ENCODE measurements around the gene PPY. TPM values are rescaled to one million over a fixed set of nuclear protein-coding genes. Genes with fewer than 3 reads are reported as not detected.
"Not testable (repeated sequence)": the region's sequence is repeated elsewhere in the genome, so short reads cannot be mapped to it uniquely, and the experiment has no call there.

Gene PPY
- total RNA-seq, 5 donors from 2014 or later (not counting 1 experiment from before 2014, with no cell fraction given): not detected

- CTCF ChIA-PET: no interaction called here
- ATAC-seq (replicated peaks in 1 of 4): no peak
Observed at GRCh38 chr17:43967251-43967875, 25.1 kb upstream of the PPY start.

GRCh38 chr17:43966276-43966675, 24.0 kb upstream of the PPY start:
- Mint-ChIP-seq H3K27me3 (peaks cover 0 to 20% of the 10 kb centered on the region in 2 donors), H3K36me3 (no peaks in the 10 kb centered on the region), H3K4me3 (no peak overlapping the region), H3K9me3 (no peaks in the 10 kb centered on the region), H3K27ac (no peak overlapping the region), H3K4me1 (no peaks in the 10 kb centered on the region)
- ATAC-seq (replicated peaks in 1 of 4): no peak
- Histone ChIP-seq H3K36me3 (ENCODE audit: control insufficient read depth in 2 of 2, extremely low read depth in 1 of 2, insufficient read depth in 1 of 2, low read length in 1 of 2) (no peaks in the 10 kb centered on the region), H3K4me3 (ENCODE audit: control insufficient read depth in 1 of 2, extremely low read depth in 1 of 2, low read length in 1 of 2) (no peak overlapping the region), H3K27ac (ENCODE audit: low read length) (no peak overlapping the region), H3K9me3 (no peaks in the 10 kb centered on the region), H3K4me1 (ENCODE audit: control insufficient read depth in 1 of 2, extremely low read depth in 1 of 2, insufficient read depth in 2 of 2, low read length in 2 of 2) (no peaks in the 10 kb centered on the region), H3K27me3 (replicated peaks in 1 of 2; ENCODE audit: control insufficient read depth in 2 of 2, extremely low read depth in 1 of 2, insufficient read depth in 2 of 2, low read length in 1 of 2) (peaks cover 0 to 8% of the 10 kb centered on the region in 2 experiments)
- no peak for DNase-seq
- ChIA-PET CTCF (no interaction called here), POLR2A (no interaction called here)
- WGBS (ENCODE audit: insufficient coverage): 83% methylated on average over 1 of the region's 3 CpGs

More at GRCh38 chr17:43967251-43967875, 25.1 kb upstream of the PPY start:
- POLR2A ChIA-PET: interaction anchor here in 1 of 2 donors (0.6 to 0.7 kb wide), 2 partner anchors 322 to 959 kb away, joined by 3 read pairs; no protein-coding TSS in a partner anchor
- Histone ChIP-seq H3K27ac (ENCODE audit: low read length) (no peak overlapping the region), H3K4me3 (ENCODE audit: control insufficient read depth in 1 of 2, extremely low read depth in 1 of 2, low read length in 1 of 2) (no peak overlapping the region), H3K4me1 (ENCODE audit: control insufficient read depth in 1 of 2, extremely low read depth in 1 of 2, insufficient read depth in 2 of 2, low read length in 2 of 2) (no peaks in the 10 kb centered on the region), H3K9me3 (no peaks in the 10 kb centered on the region), H3K27me3 (replicated peaks in 1 of 2; ENCODE audit: control insufficient read depth in 2 of 2, extremely low read depth in 1 of 2, insufficient read depth in 2 of 2, low read length in 1 of 2) (peaks cover 0 to 6% of the 10 kb centered on the region in 2 experiments), H3K36me3 (ENCODE audit: control insufficient read depth in 2 of 2, extremely low read depth in 1 of 2, insufficient read depth in 1 of 2, low read length in 1 of 2) (no peaks in the 10 kb centered on the region)
- no peaks in the 10 kb centered on the region for H3K9me3 Mint-ChIP-seq
- WGBS (ENCODE audit: insufficient coverage): 71% methylated on average over 5 of the region's 9 CpGs
- DNase-seq: no peak
- no peaks in the 10 kb centered on the region for H3K36me3 Mint-ChIP-seq
- H3K27me3 Mint-ChIP-seq: peaks cover 0 to 11% of the 10 kb centered on the region in 2 donors
- H3K4me1 Mint-ChIP-seq: peaks cover 0 to 6% (median 5%) of the 10 kb centered on the region in 3 donors
- H3K4me3 Mint-ChIP-seq: no peak overlapping the region
- H3K27ac Mint-ChIP-seq: no peak overlapping the region

GRCh38 chr17:43962479-43962878, 20.2 kb upstream of the PPY start:
- ATAC-seq (replicated peaks in 1 of 4): no peak
- DNase-seq: no peak
- H3K27me3 Mint-ChIP-seq: peaks cover 0 to 25% of the 10 kb centered on the region in 2 donors
- Histone ChIP-seq H3K9me3 (no peaks in the 10 kb centered on the region), H3K36me3 (ENCODE audit: control insufficient read depth in 2 of 2, extremely low read depth in 1 of 2, insufficient read depth in 1 of 2, low read length in 1 of 2) (no peaks in the 10 kb centered on the region), H3K27me3 (replicated peaks in 1 of 2; ENCODE audit: control insufficient read depth in 2 of 2, extremely low read depth in 1 of 2, insufficient read depth in 2 of 2, low read length in 1 of 2) (peaks cover 0 to 13% of the 10 kb centered on the region in 2 experiments), H3K27ac (ENCODE audit: low read length) (no peak overlapping the region), H3K4me1 (ENCODE audit: control insufficient read depth in 1 of 2, extremely low read depth in 1 of 2, insufficient read depth in 2 of 2, low read length in 2 of 2) (no peaks in the 10 kb centered on the region), H3K4me3 (ENCODE audit: control insufficient read depth in 1 of 2, extremely low read depth in 1 of 2, low read length in 1 of 2) (no peak overlapping the region)
- no peaks in the 10 kb centered on the region for H3K36me3 Mint-ChIP-seq
- H3K27ac Mint-ChIP-seq: no peak overlapping the region
- ChIA-PET POLR2A (no interaction called here), CTCF (no interaction called here)
- WGBS (ENCODE audit: insufficient coverage): 44% methylated on average over 5 of the region's 7 CpGs
- H3K4me1 Mint-ChIP-seq: no peaks in the 10 kb centered on the region
- no peaks in the 10 kb centered on the region for H3K9me3 Mint-ChIP-seq
- no peak overlapping the region for H3K4me3 Mint-ChIP-seq

GRCh38 chr17:43961954-43962353, 19.7 kb upstream of the PPY start:
- POLR2A ChIA-PET: no interaction called here
- CTCF ChIA-PET: interaction anchor here in 1 of 2 donors (1.4 kb wide), 1 partner anchor 18 kb away, joined by 5 read pairs; no protein-coding TSS in a partner anchor
- 100% methylated on average over 1 of the region's 2 CpGs for WGBS (ENCODE audit: insufficient coverage)
- H3K27me3 Mint-ChIP-seq: peaks cover 0 to 25% of the 10 kb centered on the region in 2 donors
- Histone ChIP-seq H3K27me3 (replicated peaks in 1 of 2; ENCODE audit: control insufficient read depth in 2 of 2, extremely low read depth in 1 of 2, insufficient read depth in 2 of 2, low read length in 1 of 2) (peaks cover 0 to 14% of the 10 kb centered on the region in 2 experiments), H3K36me3 (ENCODE audit: control insufficient read depth in 2 of 2, extremely low read depth in 1 of 2, insufficient read depth in 1 of 2, low read length in 1 of 2) (no peaks in the 10 kb centered on the region), H3K4me3 (ENCODE audit: control insufficient read depth in 1 of 2, extremely low read depth in 1 of 2, low read length in 1 of 2) (no peak overlapping the region), H3K9me3 (no peaks in the 10 kb centered on the region), H3K4me1 (ENCODE audit: control insufficient read depth in 1 of 2, extremely low read depth in 1 of 2, insufficient read depth in 2 of 2, low read length in 2 of 2) (no peaks in the 10 kb centered on the region), H3K27ac (ENCODE audit: low read length) (no peak overlapping the region)
- DNase-seq (no peak), ATAC-seq (replicated peaks in 1 of 4) (no peak)
- no peak overlapping the region for H3K27ac Mint-ChIP-seq
- H3K4me1 Mint-ChIP-seq: no peaks in the 10 kb centered on the region
- H3K9me3 Mint-ChIP-seq: no peaks in the 10 kb centered on the region
- no peaks in the 10 kb centered on the region for H3K36me3 Mint-ChIP-seq
- no peak overlapping the region for H3K4me3 Mint-ChIP-seq

- H3K9me3 Mint-ChIP-seq; H3K4me3 ChIP-seq (ENCODE audit: control insufficient read depth in 1 of 2, extremely low read depth in 1 of 2, low read length in 1 of 2); POLR2A ChIA-PET; ATAC-seq (replicated peaks in 1 of 4); H3K4me1 ChIP-seq (ENCODE audit: control insufficient read depth in 1 of 2, extremely low read depth in 1 of 2, insufficient read depth in 2 of 2, low read length in 2 of 2); H3K36me3 Mint-ChIP-seq; H3K4me3 Mint-ChIP-seq; DNase-seq; H3K9me3 ChIP-seq; H3K4me1 Mint-ChIP-seq; H3K36me3 ChIP-seq (ENCODE audit: control insufficient read depth in 2 of 2, extremely low read depth in 1 of 2, insufficient read depth in 1 of 2, low read length in 1 of 2); H3K27ac Mint-ChIP-seq; H3K27ac ChIP-seq (ENCODE audit: low read length): not testable (repeated sequence)
- H3K27me3 Mint-ChIP-seq: peaks cover 0 to 29% of the 10 kb centered on the region in 2 donors
- CTCF ChIA-PET: interaction anchor here (0.6 to 1.4 kb wide), 2 partner anchors 17 to 123 kb away, joined by 3 to 5 read pairs; no protein-coding TSS in a partner anchor
- 89% methylated on average over 3 of the region's 6 CpGs for WGBS (ENCODE audit: insufficient coverage)
- peaks cover 0 to 20% of the 10 kb centered on the region in 2 experiments for H3K27me3 ChIP-seq (replicated peaks in 1 of 2; ENCODE audit: control insufficient read depth in 2 of 2, extremely low read depth in 1 of 2, insufficient read depth in 2 of 2, low read length in 1 of 2)
Observed at GRCh38 chr17:43961292-43961691, 19.0 kb upstream of the PPY start.

GRCh38 chr17:43958748-43959352, 16.6 kb upstream of the PPY start:
- DNase-seq (no peak), ATAC-seq (replicated peaks in 1 of 4) (no peak)
- peaks cover 2 to 44% of the 10 kb centered on the region in 2 experiments for H3K27me3 ChIP-seq (replicated peaks in 1 of 2; ENCODE audit: control insufficient read depth in 2 of 2, extremely low read depth in 1 of 2, insufficient read depth in 2 of 2, low read length in 1 of 2)
- H3K36me3 ChIP-seq (ENCODE audit: control insufficient read depth in 2 of 2, extremely low read depth in 1 of 2, insufficient read depth in 1 of 2, low read length in 1 of 2): no peaks in the 10 kb centered on the region
- WGBS (ENCODE audit: insufficient coverage): no CpG with 5 or more reads among the region's 2 CpGs
- H3K27ac Mint-ChIP-seq: no peak overlapping the region
- H3K9me3 Mint-ChIP-seq: no peaks in the 10 kb centered on the region
- H3K4me3 ChIP-seq (ENCODE audit: control insufficient read depth in 1 of 2, extremely low read depth in 1 of 2, low read length in 1 of 2): no peak overlapping the region
- ChIA-PET POLR2A (interaction anchor here in 1 of 2 donors (0.6 kb wide), 1 partner anchor 169 kb away, joined by 5 read pairs; no protein-coding TSS in a partner anchor), CTCF (interaction anchor here (0.6 to 0.7 kb wide), 2 partner anchors 16 to 375 kb away, joined by 3 to 4 read pairs; no protein-coding TSS in a partner anchor)
- no peaks in the 10 kb centered on the region for H3K9me3 ChIP-seq
- no peaks in the 10 kb centered on the region for H3K36me3 Mint-ChIP-seq
- H3K4me1 Mint-ChIP-seq: no peaks in the 10 kb centered on the region
- H3K27me3 Mint-ChIP-seq: peaks cover 10 to 45% of the 10 kb centered on the region in 2 donors
- no peak overlapping the region for H3K4me3 Mint-ChIP-seq
- H3K27ac ChIP-seq (ENCODE audit: low read length): no peak overlapping the region
- no peaks in the 10 kb centered on the region for H3K4me1 ChIP-seq (ENCODE audit: control insufficient read depth in 1 of 2, extremely low read depth in 1 of 2, insufficient read depth in 2 of 2, low read length in 2 of 2)
